H1 (cell line): ENCODE measurements around the gene LIPG. TPM values are rescaled to one million over a fixed set of nuclear protein-coding genes. Genes with fewer than 3 reads are reported as not detected.

Experiments
- CTCF ChIA-PET: fragments of 300-600 bp; sonication (Branson Sonifier 250); formaldehyde crosslinking; loops from one replicate; lab custom pipeline; 2021; ENCODE audit not compliant: partially characterized antibody; lab: Charles Lee
- POLR2A ChIA-PET: fragments of 300-600 bp; sonication (Branson Sonifier 250); formaldehyde crosslinking; loops from one replicate; lab custom pipeline; 2021; ENCODE audit warnings: inconsistent platforms; ENCODE audit not compliant: partially characterized antibody; lab: Charles Lee
- DNase-seq, 2 experiments: peaks; one replicate each; pipeline versions ENCODE4 v3.0.0 to v3.0.0-alpha.2; 2010 to 2022; ENCODE audit warnings: low spot score in 2 of 2, low read depth in 1 of 2, mixed read lengths in 1 of 2
- FAIRE-seq: peaks from 2 replicates; lab custom pipeline; 2011; peaks lifted over from hg19 to GRCh38; lab: Jason Lieb, UNC
- H2AFZ ChIP-seq: 2 replicates; pipeline ENCODE4 v1.8.1; 2012; ENCODE audit warnings: low read length, inconsistent platforms
- H2AK5ac ChIP-seq: 2 replicates; pipeline ENCODE4 v1.6.1; 2013; ENCODE audit warnings: low read depth, low read length
- H2BK120ac ChIP-seq: replicated peaks from 2 replicates; pipeline ENCODE3; 2013; ENCODE audit warnings: low read depth, low read length, inconsistent platforms
- H2BK12ac ChIP-seq: 2 replicates; pipeline ENCODE4 v1.6.1; 2013; ENCODE audit warnings: low read depth, low read length
- H2BK15ac ChIP-seq: 2 replicates; pipeline ENCODE4 v1.6.1; 2013; ENCODE audit warnings: low read length
- H2BK20ac ChIP-seq: 2 replicates; pipeline ENCODE4 v1.6.1; 2013; ENCODE audit warnings: low read length
- H2BK5ac ChIP-seq: 2 replicates; pipeline ENCODE4 v1.6.1; 2013; ENCODE audit warnings: low read depth, low read length
- H3K14ac ChIP-seq: 2 replicates; pipeline ENCODE4 v1.6.1; 2013; ENCODE audit warnings: inconsistent platforms; ENCODE audit not compliant: insufficient read length
- H3K18ac ChIP-seq: 2 replicates; pipeline ENCODE4 v1.6.1; 2013; ENCODE audit warnings: low read length; ENCODE audit errors: extremely low read depth
- H3K23ac ChIP-seq: 2 replicates; pipeline ENCODE4 v1.6.1; 2013; ENCODE audit warnings: inconsistent platforms; ENCODE audit not compliant: insufficient read length
- H3K23me2 ChIP-seq: 2 replicates; pipeline ENCODE4 v1.6.1; 2013; ENCODE audit warnings: low read depth, low read length
- H3K27ac ChIP-seq: 2 replicates; pipeline ENCODE4 v1.6.1; 2011; ENCODE audit warnings: low read depth, low read length, inconsistent platforms
- H3K27me3 ChIP-seq, 4 experiments: replicated peaks in 1 of 4; 1 replicate in 1 of 4; 2 replicates in 3 of 4; pipeline versions ENCODE4 v1.6.1 to v1.8.1; 2011 to 2013; ENCODE audit warnings: low read length in 3 of 4, mild to moderate bottlenecking in 3 of 4, inconsistent platforms in 2 of 4, mixed read lengths in 2 of 4, moderate library complexity in 1 of 4; ENCODE audit not compliant: control insufficient read depth in 3 of 4, insufficient read depth in 3 of 4; ENCODE audit errors: extremely low read depth in 1 of 4
- H3K36me3 ChIP-seq, 4 experiments: 2 replicates each; pipeline versions ENCODE4 v1.6.1 to v1.8.1; 2011 to 2013; ENCODE audit warnings: mild to moderate bottlenecking in 4 of 4, low read length in 3 of 4, moderate library complexity in 2 of 4, control low read depth in 1 of 4, inconsistent platforms in 1 of 4; ENCODE audit not compliant: insufficient read depth in 4 of 4, control insufficient read depth in 2 of 4
- H3K4ac ChIP-seq: replicated peaks from 2 replicates; pipeline ENCODE3; 2013; ENCODE audit warnings: low read length, low read depth, mixed read lengths, inconsistent platforms; ENCODE audit not compliant: insufficient read length
- H3K4me1 ChIP-seq, 4 experiments: replicated peaks in 1 of 4; 1 replicate in 1 of 4; 2 replicates in 3 of 4; pipeline versions ENCODE4 v1.6.1 to v1.8.1; 2011 to 2013; ENCODE audit warnings: low read length in 3 of 4, inconsistent platforms in 2 of 4, mixed read lengths in 1 of 4; ENCODE audit not compliant: insufficient read depth in 4 of 4, control insufficient read depth in 3 of 4
- H3K4me2 ChIP-seq, 2 experiments: 2 replicates each; pipeline versions ENCODE4 v1.6.1 to v1.8.1; 2011 to 2013; ENCODE audit warnings: low read depth in 2 of 2, low read length in 2 of 2, control low read depth in 1 of 2, inconsistent platforms in 1 of 2, mild to moderate bottlenecking in 1 of 2; ENCODE audit not compliant: insufficient read depth in 1 of 2
- H3K4me3 ChIP-seq, 4 experiments: fragments of 200-600, 300-600 bp in 1 of 4; sonication (generic), shearing (Covaris generic), sonication (Bioruptor Twin) in 1 of 4; 2 replicates each; pipeline versions ENCODE4 v1.5.1 to v1.8.1; 2011 to 2016; ENCODE audit warnings: low read length in 4 of 4, low read depth in 3 of 4, control low read depth in 2 of 4, inconsistent platforms in 2 of 4, mild to moderate bottlenecking in 2 of 4, mixed read lengths in 1 of 4, moderate library complexity in 1 of 4; ENCODE audit not compliant: insufficient read depth in 2 of 4; ENCODE audit errors: extremely low read depth in 1 of 4
- H3K56ac ChIP-seq: replicated peaks from 2 replicates; pipeline ENCODE3; 2013; ENCODE audit warnings: low read depth, mild to moderate bottlenecking, mixed read lengths, low read length, inconsistent platforms; ENCODE audit not compliant: insufficient read length
- H3K79me1 ChIP-seq: 2 replicates; pipeline ENCODE4 v1.6.1; 2013; ENCODE audit warnings: low read depth, low read length, control low read depth
- H3K79me2 ChIP-seq, 2 experiments: 2 replicates each; pipeline versions ENCODE4 v1.6.1 to v1.8.1; 2012 to 2013; ENCODE audit warnings: low read length in 2 of 2, mild to moderate bottlenecking in 2 of 2, inconsistent platforms in 1 of 2; ENCODE audit not compliant: insufficient read depth in 2 of 2, control insufficient read depth in 1 of 2
- H3K9ac ChIP-seq, 4 experiments: replicated peaks in 1 of 4; 1 replicate in 1 of 4; 2 replicates in 3 of 4; pipeline versions ENCODE4 v1.6.1 to v1.8.1; 2011 to 2013; ENCODE audit warnings: low read depth in 3 of 4, low read length in 3 of 4, control low read depth in 2 of 4, mild to moderate bottlenecking in 2 of 4, moderate library complexity in 2 of 4, inconsistent platforms in 1 of 4; ENCODE audit errors: extremely low read depth in 1 of 4
- H3K9me3 ChIP-seq, 2 experiments: 2 replicates each; pipeline versions ENCODE4 v1.6.1 to v1.8.1; 2012 to 2013; ENCODE audit warnings: mild to moderate bottlenecking in 2 of 2, moderate library complexity in 2 of 2, control low read depth in 1 of 2, inconsistent platforms in 1 of 2, low read depth in 1 of 2, low read length in 1 of 2, mixed read lengths in 1 of 2; ENCODE audit not compliant: insufficient read depth in 2 of 2
- H4K20me1 ChIP-seq, 2 experiments: replicated peaks in 1 of 2; 2 replicates each; pipeline versions ENCODE3 to v1.8.1; 2011 to 2013; ENCODE audit warnings: inconsistent platforms in 2 of 2, low read length in 2 of 2, mild to moderate bottlenecking in 1 of 2; ENCODE audit not compliant: insufficient read depth in 2 of 2, control insufficient read depth in 1 of 2
- H4K5ac ChIP-seq: 2 replicates; pipeline ENCODE4 v1.6.1; 2013; ENCODE audit warnings: low read length, low read depth, mixed read lengths, inconsistent platforms; ENCODE audit not compliant: insufficient read length
- H4K8ac ChIP-seq: 2 replicates; pipeline ENCODE4 v1.8.0; 2013; ENCODE audit warnings: mild to moderate bottlenecking, moderate library complexity, low read length, inconsistent platforms; ENCODE audit not compliant: insufficient read depth; ENCODE audit errors: extremely low read depth
- H4K91ac ChIP-seq: replicated peaks from 2 replicates; pipeline ENCODE3; 2013; ENCODE audit warnings: low read length, mixed read lengths, inconsistent platforms; ENCODE audit not compliant: insufficient read length
- ASH2L ChIP-seq: fragments of 200-600, 300-600 bp; sonication (generic); IDR thresholded peaks from one replicate; pipeline ENCODE4 v1.7.1; 2017; ENCODE audit warnings: low read length
- CHD2 ChIP-seq: IDR thresholded peaks from 2 replicates; pipeline ENCODE4 v1.6.1; 2012; ENCODE audit warnings: low read length, improper control_type of control experiment
- E2F6 ChIP-seq: IDR thresholded peaks from 2 replicates; pipeline ENCODE4 v1.6.1; 2012; ENCODE audit warnings: inconsistent platforms
- JUN ChIP-seq: IDR thresholded peaks from 2 replicates; pipeline ENCODE4 v1.6.1; 2011; ENCODE audit warnings: low read depth, mild to moderate bottlenecking, improper control_type of control experiment, low read length
- POLR2AphosphoS5 ChIP-seq: IDR thresholded peaks from 2 replicates; pipeline ENCODE4 v1.6.1; 2011; ENCODE audit warnings: low read depth, low read length
- RFX5 ChIP-seq: IDR thresholded peaks from 2 replicates; pipeline ENCODE4 v1.6.1; 2011; ENCODE audit warnings: low read depth, low read length, improper control_type of control experiment, borderline replicate concordance
- RXRA ChIP-seq: IDR thresholded peaks from 2 replicates; pipeline ENCODE4 v1.6.1; 2011; ENCODE audit warnings: low read depth, mild to moderate bottlenecking, low read length, moderate library complexity; ENCODE audit not compliant: insufficient read depth
- SAP30 ChIP-seq: fragments of 300-600 bp; sonication (generic); IDR thresholded peaks from 2 replicates; pipeline ENCODE4 v1.7.1; 2012; ENCODE audit warnings: low read length, moderate library complexity, mild to moderate bottlenecking, inconsistent platforms; ENCODE audit not compliant: insufficient read depth, insufficient replicate concordance
- SIRT6 ChIP-seq: IDR thresholded peaks from one replicate; pipeline ENCODE4 v1.7.1; 2012; ENCODE audit warnings: low read length, inconsistent platforms
- SIX5 ChIP-seq: IDR thresholded peaks from 2 replicates; pipeline ENCODE4 v1.6.1; 2011; ENCODE audit warnings: mild to moderate bottlenecking, low read depth, low read length
- SP1 ChIP-seq: IDR thresholded peaks from 2 replicates; pipeline ENCODE4 v1.6.1; 2011; ENCODE audit warnings: low read depth, low read length
- SUZ12 ChIP-seq: fragments of 200-600 bp; sonication (generic); IDR thresholded peaks from 2 replicates; pipeline ENCODE4 v1.6.1; 2012; ENCODE audit warnings: mild to moderate bottlenecking, inconsistent platforms, low read length, moderate library complexity, mixed read lengths
- ZNF274 ChIP-seq: IDR thresholded peaks from 2 replicates; pipeline ENCODE4 v1.7.0; 2012; ENCODE audit warnings: low read length, borderline replicate concordance; ENCODE audit errors: extremely low read depth
- WGBS, 2 experiments: shearing (Covaris generic) in 1 of 2; methylation state at CpG; one replicate each; pipeline versions ENCODE4 v1.1.6 to v1.1.7; 2013 to 2015; ENCODE audit warnings: low lambda C conversion rate in 2 of 2, mixed read lengths in 2 of 2, inconsistent platforms in 1 of 2, low coverage in 1 of 2, missing lambda C conversion rate in 1 of 2; ENCODE audit not compliant: insufficient replicate concordance in 2 of 2, insufficient coverage in 1 of 2, insufficient read length in 1 of 2; ENCODE audit errors: extremely low coverage in 1 of 2, missing lambda C conversion rate in 1 of 2; 5-methylcytosine and 5-hydroxymethylcytosine counted together
- polyA plus RNA-seq, 7 experiments: library from polyadenylated mRNA; depleted of rRNA in 3 of 7; stranded (reverse) in 5 of 7; unstranded in 2 of 7; fragments of >200 nt in 5 of 7; fragments of 200-250 nt in 2 of 7; gene quantifications; 1 replicate in 5 of 7; 2 replicates in 1 of 7; 4 replicates in 1 of 7; pipeline versions ENCODE4 v1.2.1 to v1.2.3, GENCODE V29; 2011 to 2013; ENCODE audit warnings: missing spikeins in 2 of 7, mixed read lengths in 2 of 7
- total RNA-seq: library from RNA; stranded (reverse); fragmentation: NEBNext Ultra II Directional; extraction: Animal tissue kit (Norgen Biotek cat#: 25700); gene quantifications from 2 replicates; pipeline ENCODE4 v1.2.1, GENCODE V29; 2021

Gene LIPG
- total and polyA plus RNA-seq, 2 of the 8 experiments (the other 6 are each of a cell fraction or from before 2014, with no cell fraction given), result 9.2 to 9.8 TPM

- WGBS, 2 experiments, result 85% methylated on average over 5 of the region's 5 CpGs; no CpG with 5 or more reads in 1 of the 2 experiments
- Histone ChIP-seq H2BK120ac (no peak overlapping the region), H3K36me3 (peaks cover 2 to 22% (median 12%) of the 10 kb centered on the region in 4 experiments; a peak in 4 of 8 replicates), H2BK12ac (no peak overlapping the region), H3K23ac (no peak overlapping the region), H3K9me3 (no peaks in the 10 kb centered on the region), H4K8ac (no peak overlapping the region), H3K4ac (no peak overlapping the region), H2AFZ (no peak overlapping the region), H3K27ac (no peak overlapping the region), H3K79me1 (no peaks in the 10 kb centered on the region), H3K23me2 (peaks cover 23% of the 10 kb centered on the region), H3K4me2 (no peak overlapping the region), H4K5ac (no peak overlapping the region), H2AK5ac (no peak overlapping the region), H3K4me3 (no peak overlapping the region), H3K79me2 (peaks cover 0 to 12% of the 10 kb centered on the region in 2 experiments; a peak in 2 of 4 replicates), H2BK5ac (no peak overlapping the region), H3K27me3 (peaks cover 0 to 18% (median 9%) of the 10 kb centered on the region in 4 experiments; a peak in 5 of 7 replicates), H3K9ac (no peak overlapping the region), H3K14ac (no peak overlapping the region), H3K4me1 (peaks cover 4 to 6% (median 4%) of the 10 kb centered on the region in 4 experiments), H3K56ac (no peak overlapping the region), H3K18ac (no peak overlapping the region), H2BK20ac (no peak overlapping the region), H4K20me1 (peaks cover 5 to 11% of the 10 kb centered on the region in 2 experiments), H4K91ac (no peak overlapping the region), H2BK15ac (no peak overlapping the region)
- CTCF ChIA-PET, result interaction anchor here (0.6 to 1.3 kb wide), 7 partner anchors 11 to 818 kb away, joined by 3 to 6 read pairs (median 3); no protein-coding TSS in a partner anchor
- no peak for DNase-seq
- no peak for FAIRE-seq
- POLR2A ChIA-PET, result no interaction called here
- TF ChIP-seq ASH2L, result no peak
- TF ChIP-seq SUZ12, result no peak
- TF ChIP-seq CHD2, result no peak
- TF ChIP-seq E2F6, result no peak
- TF ChIP-seq JUN, result no peak
- no peak for TF ChIP-seq POLR2AphosphoS5
- no peak for TF ChIP-seq SIRT6
- no peak for TF ChIP-seq SIX5
- no peak for TF ChIP-seq RFX5
- no peak for TF ChIP-seq RXRA
- no peak for TF ChIP-seq SP1
- no peak for TF ChIP-seq SAP30
- no peak for TF ChIP-seq ZNF274
Measured at GRCh38 chr18:49565612-49566011, 3.8 kb downstream of the LIPG start.
